DOHH2 (cell line): ENCODE measurements around the gene TDRD7.

Experiments
- CTCF ChIP-seq: fragments of 200-600 bp; sonication (generic); IDR thresholded peaks from one replicate; pipeline ENCODE4 v1.5.1; 2014; ENCODE audit warnings: antibody characterized with exemption, mild to moderate bottlenecking, low read depth, low read length; ENCODE audit not compliant: poor library complexity, severe bottlenecking
- EZH2phosphoT487 ChIP-seq: fragments of 200-600 bp; sonication (generic); IDR thresholded peaks from 2 replicates; pipeline ENCODE4 v1.6.1; 2017; ENCODE audit warnings: borderline replicate concordance, mild to moderate bottlenecking, antibody characterized with exemption, low read length, moderate library complexity, mixed read lengths

- no peak for TF ChIP-seq CTCF
- no peak for TF ChIP-seq EZH2phosphoT487
Measured at GRCh38 chr9:97412626-97413385, 910 bp downstream of the TDRD7 start.
